Effector memory CD4-positive, alpha-beta T cell (primary cell): ENCODE data around the gene CCDC174.

ENCODE experiments used
- DNase-seq, 3 donors: peaks; one replicate each; pipeline ENCODE4 v3.0.0-alpha.2; 2020
- H3K27ac ChIP-seq: 2 replicates; pipeline ENCODE4 v1.7.0; 2013; ENCODE audit warnings: mild to moderate bottlenecking, low read length, moderate library complexity; ENCODE audit not compliant: insufficient read depth, poor library complexity, severe bottlenecking
- H3K27me3 ChIP-seq: replicated peaks from 2 replicates; pipeline ENCODE4 v1.7.0; 2013; ENCODE audit warnings: mild to moderate bottlenecking, low read length; ENCODE audit not compliant: insufficient read depth, control insufficient read depth, poor library complexity, severe bottlenecking
- H3K36me3 ChIP-seq: 2 replicates; pipeline ENCODE4 v1.7.0; 2013; ENCODE audit warnings: mild to moderate bottlenecking, low read length, moderate library complexity; ENCODE audit not compliant: control insufficient read depth, insufficient read depth
- H3K4me1 ChIP-seq: 2 replicates; pipeline ENCODE4 v1.7.0; 2013; ENCODE audit warnings: low read length, mild to moderate bottlenecking; ENCODE audit not compliant: control insufficient read depth, insufficient read depth, poor library complexity, severe bottlenecking
- H3K4me3 ChIP-seq: 2 replicates; pipeline ENCODE4 v1.7.0; 2013; ENCODE audit warnings: low read length, low read depth, mild to moderate bottlenecking; ENCODE audit not compliant: insufficient read depth, poor library complexity, severe bottlenecking
- H3K9me3 ChIP-seq: 2 replicates; pipeline ENCODE4 v1.7.0; 2013; ENCODE audit warnings: mild to moderate bottlenecking, low read length, moderate library complexity; ENCODE audit not compliant: control insufficient read depth

The CCDC174 gene

GRCh38 chr3:14676881-14677280 lies 25.3 kb downstream of the CCDC174 start:
- Histone ChIP-seq H3K27ac (no peak overlapping the region), H3K4me1 (no peaks in the 10 kb centered on the region), H3K36me3 (peaks cover 10% of the 10 kb centered on the region), H3K4me3 (no peak overlapping the region), H3K9me3 (no peaks in the 10 kb centered on the region), H3K27me3 (no peaks in the 10 kb centered on the region)
- no peak for DNase-seq

GRCh38 chr3:14678015-14678503 lies 26.5 kb downstream of the CCDC174 start:
- Histone ChIP-seq H3K4me3 (no peak overlapping the region), H3K4me1 (no peaks in the 10 kb centered on the region), H3K9me3 (no peaks in the 10 kb centered on the region), H3K27ac (no peak overlapping the region), H3K36me3 (no peaks in the 10 kb centered on the region), H3K27me3 (no peaks in the 10 kb centered on the region)
- no peak for DNase-seq

- no peak overlapping the region for H3K27ac ChIP-seq
- DNase-seq, result no peak
- no peaks in the 10 kb centered on the region for H3K9me3 ChIP-seq
- no peak overlapping the region for H3K4me3 ChIP-seq
- no peaks in the 10 kb centered on the region for H3K27me3 ChIP-seq
- H3K4me1 ChIP-seq, result no peaks in the 10 kb centered on the region
- H3K36me3 ChIP-seq, result no peaks in the 10 kb centered on the region
These were observed 28.6 kb downstream of the CCDC174 start for GRCh38 chr3:14680115-14680514.

- H3K27me3 ChIP-seq, result no peaks in the 10 kb centered on the region
- DNase-seq, result no peak
- H3K36me3 ChIP-seq, result no peaks in the 10 kb centered on the region
- no peaks in the 10 kb centered on the region for H3K9me3 ChIP-seq
- H3K4me3 ChIP-seq, result no peak overlapping the region
- no peaks in the 10 kb centered on the region for H3K4me1 ChIP-seq
- H3K27ac ChIP-seq, result no peak overlapping the region
These were observed 29.2 kb downstream of the CCDC174 start for GRCh38 chr3:14680716-14681115.

GRCh38 chr3:14684447-14684846 lies 32.9 kb downstream of the CCDC174 start:
- Histone ChIP-seq H3K27me3 (no peaks in the 10 kb centered on the region), H3K27ac (no peak overlapping the region), H3K4me3 (no peak overlapping the region), H3K4me1 (no peaks in the 10 kb centered on the region), H3K9me3 (no peaks in the 10 kb centered on the region), H3K36me3 (no peaks in the 10 kb centered on the region)
- no peak for DNase-seq

- Histone ChIP-seq H3K9me3 (no peaks in the 10 kb centered on the region), H3K27ac (no peak overlapping the region), H3K36me3 (no peaks in the 10 kb centered on the region), H3K4me3 (no peak overlapping the region), H3K4me1 (no peaks in the 10 kb centered on the region), H3K27me3 (no peaks in the 10 kb centered on the region)
- no peak for DNase-seq
These were observed 33.6 kb downstream of the CCDC174 start for GRCh38 chr3:14685179-14685578.

GRCh38 chr3:14687360-14687759 lies 35.8 kb downstream of the CCDC174 start:
- no peak for DNase-seq
- Histone ChIP-seq H3K36me3 (no peaks in the 10 kb centered on the region), H3K4me1 (no peaks in the 10 kb centered on the region), H3K4me3 (no peak overlapping the region), H3K27me3 (no peaks in the 10 kb centered on the region), H3K27ac (no peak overlapping the region), H3K9me3 (no peaks in the 10 kb centered on the region)

- Histone ChIP-seq H3K36me3 (no peaks in the 10 kb centered on the region), H3K9me3 (no peaks in the 10 kb centered on the region), H3K4me1 (no peaks in the 10 kb centered on the region), H3K27ac (no peak overlapping the region), H3K4me3 (no peak overlapping the region), H3K27me3 (no peaks in the 10 kb centered on the region)
- no peak for DNase-seq
These were observed 37.0 kb downstream of the CCDC174 start for GRCh38 chr3:14688525-14688924.

GRCh38 chr3:14689247-14689980 lies 37.9 kb downstream of the CCDC174 start:
- Histone ChIP-seq H3K36me3 (no peaks in the 10 kb centered on the region), H3K4me1 (no peaks in the 10 kb centered on the region), H3K27me3 (no peaks in the 10 kb centered on the region), H3K27ac (no peak overlapping the region), H3K9me3 (no peaks in the 10 kb centered on the region), H3K4me3 (no peak overlapping the region)
- DNase-seq, result no peak

- Histone ChIP-seq H3K4me1 (no peaks in the 10 kb centered on the region), H3K4me3 (no peak overlapping the region), H3K9me3 (no peaks in the 10 kb centered on the region), H3K27ac (no peak overlapping the region), H3K36me3 (no peaks in the 10 kb centered on the region), H3K27me3 (no peaks in the 10 kb centered on the region)
- no peak for DNase-seq
These were observed 39.7 kb downstream of the CCDC174 start for GRCh38 chr3:14691239-14691638.
